GM12874 (cell line): ENCODE data around the gene DIAPH2.

ENCODE experiments used
- TF ChIP-seq, protein P1 (sequence below): IDR thresholded peaks from 2 replicates; pipeline ENCODE4 v1.5.1; 2011; ENCODE audit warnings: low read depth, mild to moderate bottlenecking, control low read depth, low read length, moderate library complexity; ENCODE audit not compliant: insufficient read depth

The DIAPH2 gene

GRCh38 chrX:97050392-97050791 lies 365.8 kb downstream of the DIAPH2 start:
- TF ChIP-seq, protein P1, sequence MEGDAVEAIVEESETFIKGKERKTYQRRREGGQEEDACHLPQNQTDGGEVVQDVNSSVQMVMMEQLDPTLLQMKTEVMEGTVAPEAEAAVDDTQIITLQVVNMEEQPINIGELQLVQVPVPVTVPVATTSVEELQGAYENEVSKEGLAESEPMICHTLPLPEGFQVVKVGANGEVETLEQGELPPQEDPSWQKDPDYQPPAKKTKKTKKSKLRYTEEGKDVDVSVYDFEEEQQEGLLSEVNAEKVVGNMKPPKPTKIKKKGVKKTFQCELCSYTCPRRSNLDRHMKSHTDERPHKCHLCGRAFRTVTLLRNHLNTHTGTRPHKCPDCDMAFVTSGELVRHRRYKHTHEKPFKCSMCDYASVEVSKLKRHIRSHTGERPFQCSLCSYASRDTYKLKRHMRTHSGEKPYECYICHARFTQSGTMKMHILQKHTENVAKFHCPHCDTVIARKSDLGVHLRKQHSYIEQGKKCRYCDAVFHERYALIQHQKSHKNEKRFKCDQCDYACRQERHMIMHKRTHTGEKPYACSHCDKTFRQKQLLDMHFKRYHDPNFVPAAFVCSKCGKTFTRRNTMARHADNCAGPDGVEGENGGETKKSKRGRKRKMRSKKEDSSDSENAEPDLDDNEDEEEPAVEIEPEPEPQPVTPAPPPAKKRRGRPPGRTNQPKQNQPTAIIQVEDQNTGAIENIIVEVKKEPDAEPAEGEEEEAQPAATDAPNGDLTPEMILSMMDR = no peak

- TF ChIP-seq, protein P1 = no peak
Measured at GRCh38 chrX:97057349-97057909, 372.8 kb downstream of the DIAPH2 start.

- TF ChIP-seq, protein P1 = no peak
Measured at GRCh38 chrX:97060020-97060419, 375.4 kb downstream of the DIAPH2 start.

GRCh38 chrX:97065066-97065465 lies 380.4 kb downstream of the DIAPH2 start:
- TF ChIP-seq, protein P1 = no peak

DNA sequence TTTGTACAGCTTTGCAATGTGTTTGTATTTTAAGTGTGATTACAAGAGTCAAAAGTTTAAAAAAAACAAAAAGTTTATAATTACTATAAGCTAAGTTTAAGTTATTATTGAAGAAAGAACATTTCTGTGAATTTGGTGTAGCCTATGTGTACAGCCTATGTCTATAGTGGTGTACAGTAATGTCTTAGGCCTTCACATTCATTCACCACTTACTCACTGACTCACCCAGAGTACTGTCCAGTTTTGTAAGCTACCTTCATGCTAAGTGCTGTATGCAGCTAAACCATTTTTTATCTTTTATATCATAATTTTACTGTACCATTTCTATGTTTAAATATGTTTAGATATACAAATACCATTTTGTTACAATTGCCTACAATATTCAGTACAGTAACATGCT lies 381.3 kb downstream of the DIAPH2 start:
- TF ChIP-seq, protein P1 = no peak

GRCh38 chrX:97066381-97066780 lies 381.7 kb downstream of the DIAPH2 start:
- TF ChIP-seq, protein P1 = no peak

DNA sequence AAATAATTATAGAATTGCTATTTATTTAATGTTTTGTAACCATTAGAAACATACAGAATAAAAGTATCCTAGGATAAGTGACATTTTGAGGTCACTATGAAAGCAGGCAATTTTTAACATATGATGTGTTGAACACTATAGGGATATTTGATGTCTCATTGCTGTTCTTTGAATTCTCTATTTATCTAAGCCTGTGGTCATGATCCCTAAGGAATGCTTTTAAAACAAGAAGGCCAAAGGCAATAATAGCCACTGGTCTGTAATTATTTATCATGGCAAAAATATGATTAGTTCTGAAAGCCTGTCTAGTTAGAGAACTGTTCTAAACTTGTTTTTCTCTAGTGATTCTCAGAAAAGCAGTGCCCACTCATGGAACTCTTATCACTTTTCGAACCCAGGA lies 385.7 kb downstream of the DIAPH2 start:
- TF ChIP-seq, protein P1 = no peak
